ENCODE results near the gene NOD2.

The NOD2 gene

DNA sequence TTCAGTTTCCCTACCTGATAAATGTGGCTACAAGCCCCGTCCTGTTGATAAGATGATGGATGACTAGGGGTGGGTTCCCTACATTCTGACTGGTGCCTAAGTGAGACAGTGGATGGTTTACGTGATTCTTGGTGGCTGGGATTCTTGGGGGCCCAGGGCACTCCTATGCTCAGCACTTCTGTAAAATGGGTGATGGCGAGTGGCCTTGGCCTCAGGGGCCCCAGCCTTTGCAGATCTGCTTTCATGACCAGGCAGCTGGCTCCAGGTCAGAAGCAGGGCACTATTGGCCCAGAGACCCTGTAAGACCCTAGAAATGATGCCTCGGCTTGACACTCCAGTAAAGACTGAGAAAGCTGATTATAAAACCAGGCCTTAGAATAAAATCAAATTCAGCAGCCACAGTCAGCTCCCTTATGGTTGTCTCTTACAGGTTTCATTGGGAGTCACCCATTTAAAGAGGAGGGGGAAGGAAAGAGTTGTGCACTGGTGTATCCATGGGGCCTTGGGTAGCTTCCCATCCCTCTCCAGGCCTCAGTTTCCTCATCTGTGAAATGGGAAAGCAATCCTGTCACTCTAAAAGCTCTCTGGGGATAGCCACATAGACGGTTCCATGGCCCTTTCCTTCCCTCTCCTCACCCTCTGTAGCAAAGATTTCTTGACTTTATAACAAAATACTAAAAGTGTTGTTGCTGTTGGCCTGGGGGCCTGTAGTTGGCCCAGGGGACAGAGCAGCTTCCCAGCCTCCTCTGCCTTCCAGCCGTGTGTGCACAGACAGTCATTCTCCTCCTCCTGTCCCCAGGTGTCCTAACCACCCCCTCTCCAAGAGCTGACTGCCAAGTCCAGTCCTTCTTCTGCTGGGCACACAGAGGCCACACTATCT, 13.5 kb upstream of the NOD2 start:
- H3K9me3 ChIP-seq (ENCODE audit: control insufficient read depth, low read length): no peaks in the 10 kb centered on the region
- H3K4me3 ChIP-seq (ENCODE audit: insufficient read depth, low read depth, low read length, poor library complexity, severe bottlenecking): peak overlapping the region; percentile 83
- no peaks in the 10 kb centered on the region for H3K27me3 ChIP-seq (replicated peaks; ENCODE audit: control insufficient read depth, insufficient read depth, low read length, poor library complexity, severe bottlenecking)
- peaks cover 27% of the 10 kb centered on the region for H3K36me3 ChIP-seq (ENCODE audit: control insufficient read depth, insufficient read depth, low read length)
- H3K27ac ChIP-seq (ENCODE audit: insufficient read depth, low read length, poor library complexity, severe bottlenecking): peak overlapping the region; percentile 84
- DNase-seq: no peak
- peaks cover 56% of the 10 kb centered on the region for H3K4me1 ChIP-seq (ENCODE audit: control insufficient read depth, insufficient read depth, low read length, poor library complexity, severe bottlenecking)

DNA sequence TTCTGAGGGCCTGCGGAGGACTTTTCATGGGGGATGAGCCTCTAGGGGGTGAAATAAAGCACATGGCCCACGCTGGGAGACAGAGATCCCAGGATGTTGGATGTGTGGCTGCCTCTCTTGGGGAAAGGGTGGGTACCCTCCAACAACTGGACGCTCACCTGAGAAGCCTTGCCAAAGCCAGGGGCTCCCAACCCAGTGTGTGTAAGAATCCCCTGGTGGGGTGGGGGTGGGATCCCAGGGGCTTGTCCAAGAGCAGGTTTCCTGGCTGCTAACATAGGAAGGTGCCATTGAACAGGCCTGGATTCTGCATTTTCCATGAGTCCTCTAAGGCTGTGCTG, 12.9 kb upstream of the NOD2 start:
- Histone ChIP-seq H3K36me3 (ENCODE audit: control insufficient read depth, insufficient read depth, low read length) (peaks cover 21% of the 10 kb centered on the region), H3K4me1 (ENCODE audit: control insufficient read depth, insufficient read depth, low read length, poor library complexity, severe bottlenecking) (peaks cover 62% of the 10 kb centered on the region), H3K9me3 (ENCODE audit: control insufficient read depth, low read length) (no peaks in the 10 kb centered on the region), H3K4me3 (ENCODE audit: insufficient read depth, low read depth, low read length, poor library complexity, severe bottlenecking) (peak overlapping the region; percentile 83), H3K27me3 (replicated peaks; ENCODE audit: control insufficient read depth, insufficient read depth, low read length, poor library complexity, severe bottlenecking) (no peaks in the 10 kb centered on the region), H3K27ac (ENCODE audit: insufficient read depth, low read length, poor library complexity, severe bottlenecking) (peak overlapping the region; percentile 84)
- no peak for DNase-seq

DNA sequence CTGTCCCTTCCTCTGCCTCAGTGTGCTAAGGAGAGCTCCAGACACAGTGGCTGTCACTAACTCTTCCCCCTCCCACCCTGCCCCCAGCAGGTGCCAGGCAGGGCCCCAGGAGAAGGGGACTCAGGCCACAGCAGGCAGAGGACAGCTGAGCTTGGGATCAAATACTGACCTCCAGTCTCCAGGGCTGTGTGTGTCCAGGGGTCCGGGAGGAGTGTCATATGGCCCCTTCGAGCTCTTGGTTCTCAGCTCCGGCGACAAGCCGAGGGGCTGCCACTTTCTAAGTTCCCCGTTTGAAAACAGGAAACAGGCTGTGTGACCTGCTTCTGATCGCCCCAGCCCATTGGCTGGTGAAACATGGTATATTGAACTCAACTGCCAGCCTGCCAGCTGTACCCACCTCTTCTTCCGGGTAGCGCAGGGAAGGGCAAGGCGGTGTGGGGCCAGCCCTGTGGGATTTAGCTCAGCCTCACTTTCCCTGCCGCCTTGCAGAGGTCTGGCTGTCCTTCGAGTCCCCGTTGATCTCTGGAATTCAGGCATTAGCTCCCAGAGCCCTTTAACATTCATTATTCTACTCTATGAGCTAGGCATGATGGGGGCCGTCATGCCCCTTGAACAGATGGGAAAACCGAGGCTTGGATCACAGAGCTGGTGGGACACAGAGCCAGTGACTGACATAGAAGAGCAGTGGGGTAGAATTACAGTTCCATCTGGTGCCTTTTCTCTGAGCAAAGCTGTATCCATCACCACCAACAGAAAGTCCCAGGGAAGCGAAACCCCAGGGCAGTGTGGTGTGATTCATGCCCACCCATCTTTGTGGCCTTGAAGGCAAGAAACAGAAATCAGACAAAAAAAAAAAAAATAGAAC, 12.2 kb upstream of the NOD2 start, which contains the start of gene SNX20:
SNX20 (minus strand) TSS at position 292 of the 865 bp plus-strand sequence. CDS start 3,786 bp downstream, outside the sequence.
- Histone ChIP-seq H3K27ac (ENCODE audit: insufficient read depth, low read length, poor library complexity, severe bottlenecking) (peak within 1 kb of the TSS; percentile 84), H3K36me3 (ENCODE audit: control insufficient read depth, insufficient read depth, low read length) (peaks cover 14% of the 10 kb centered on the region), H3K27me3 (replicated peaks; ENCODE audit: control insufficient read depth, insufficient read depth, low read length, poor library complexity, severe bottlenecking) (no peaks in the 10 kb centered on the region), H3K4me1 (ENCODE audit: control insufficient read depth, insufficient read depth, low read length, poor library complexity, severe bottlenecking) (peaks cover 69% of the 10 kb centered on the region), H3K4me3 (ENCODE audit: insufficient read depth, low read depth, low read length, poor library complexity, severe bottlenecking) (peak within 1 kb of the TSS; percentile 83), H3K9me3 (ENCODE audit: control insufficient read depth, low read length) (no peaks in the 10 kb centered on the region)
- DNase-seq: peak; percentile 48 to 63 (median 56)

DNA sequence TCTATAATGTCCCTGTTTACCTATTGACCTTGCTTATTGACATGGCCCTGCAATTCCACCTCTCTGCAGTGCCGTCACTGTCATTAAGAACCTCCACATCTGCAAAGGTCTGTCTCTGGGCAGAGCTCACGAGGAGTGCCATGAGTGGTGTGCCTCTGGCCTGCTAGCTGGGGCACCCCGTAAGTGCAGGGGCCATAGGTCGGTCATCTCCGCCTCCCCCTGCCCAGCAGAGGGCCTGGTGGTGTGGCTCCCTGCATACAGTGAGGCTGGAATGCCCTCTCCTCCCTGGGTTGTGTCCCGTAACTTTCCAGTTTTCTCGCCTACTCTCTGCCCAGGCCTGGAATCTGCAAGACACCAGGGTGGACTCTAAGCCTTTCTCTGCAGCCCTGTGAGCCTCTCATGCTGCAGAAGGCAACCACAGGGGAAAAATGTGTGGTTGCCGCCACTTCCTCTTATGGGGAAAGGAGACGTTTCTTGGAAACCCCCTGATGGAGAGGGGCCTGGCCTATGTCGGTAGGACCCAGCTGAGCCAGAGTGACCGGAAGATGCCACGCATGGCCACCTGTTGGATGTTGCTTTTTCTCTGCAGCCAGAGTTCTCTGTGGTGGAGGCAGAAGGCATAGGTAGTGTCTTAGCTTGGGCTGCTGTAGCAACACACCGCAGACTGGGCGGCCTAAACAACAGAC, 9.6 kb upstream of the NOD2 start:
- peaks cover 60% of the 10 kb centered on the region for H3K4me1 ChIP-seq (ENCODE audit: control insufficient read depth, insufficient read depth, low read length, poor library complexity, severe bottlenecking)
- DNase-seq: peak; percentile 45 to 47 (median 46)
- no peaks in the 10 kb centered on the region for H3K27me3 ChIP-seq (replicated peaks; ENCODE audit: control insufficient read depth, insufficient read depth, low read length, poor library complexity, severe bottlenecking)
- peak overlapping the region; percentile 86 for H3K27ac ChIP-seq (ENCODE audit: insufficient read depth, low read length, poor library complexity, severe bottlenecking)
- no peaks in the 10 kb centered on the region for H3K9me3 ChIP-seq (ENCODE audit: control insufficient read depth, low read length)
- H3K4me3 ChIP-seq (ENCODE audit: insufficient read depth, low read depth, low read length, poor library complexity, severe bottlenecking): peak overlapping the region; percentile 16
- no peaks in the 10 kb centered on the region for H3K36me3 ChIP-seq (ENCODE audit: control insufficient read depth, insufficient read depth, low read length)

DNA sequence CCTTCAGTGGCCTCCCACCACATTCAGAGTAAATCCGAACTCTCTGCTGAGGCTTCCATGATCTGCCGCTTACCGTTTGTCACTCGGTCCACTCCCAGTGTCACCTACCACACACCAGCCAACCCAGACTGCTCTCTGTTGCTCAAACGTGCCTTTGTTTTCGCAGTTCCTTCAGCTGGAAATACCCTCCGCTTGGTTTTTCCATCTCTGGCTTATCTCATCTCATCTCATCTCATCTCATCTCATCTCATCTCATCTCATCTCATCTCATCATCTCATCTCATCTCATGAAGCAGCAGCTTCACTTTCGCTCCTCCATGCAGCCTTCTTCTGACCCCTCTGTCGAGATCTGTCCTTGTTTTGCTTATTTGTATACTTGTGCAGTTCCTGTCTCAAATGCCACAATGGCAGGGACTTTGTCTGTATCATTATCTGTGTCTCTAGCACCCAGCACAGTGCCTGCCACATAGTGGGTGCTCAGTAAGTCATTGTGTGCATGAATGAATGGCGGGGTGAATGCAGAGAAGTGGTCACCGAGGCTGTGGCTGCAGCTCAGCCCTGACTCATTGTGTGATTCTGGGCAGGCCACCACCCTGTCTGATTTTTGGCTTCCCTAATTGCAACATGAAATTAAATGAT, 8.5 kb upstream of the NOD2 start:
- no peaks in the 10 kb centered on the region for H3K9me3 ChIP-seq (ENCODE audit: control insufficient read depth, low read length)
- H3K4me3 ChIP-seq (ENCODE audit: insufficient read depth, low read depth, low read length, poor library complexity, severe bottlenecking): no peak overlapping the region
- H3K4me1 ChIP-seq (ENCODE audit: control insufficient read depth, insufficient read depth, low read length, poor library complexity, severe bottlenecking): peaks cover 49% of the 10 kb centered on the region
- no peaks in the 10 kb centered on the region for H3K27me3 ChIP-seq (replicated peaks; ENCODE audit: control insufficient read depth, insufficient read depth, low read length, poor library complexity, severe bottlenecking)
- peak in 1 of 3 donors; percentile 24 for DNase-seq
- H3K27ac ChIP-seq (ENCODE audit: insufficient read depth, low read length, poor library complexity, severe bottlenecking): peak overlapping the region; percentile 86
- no peaks in the 10 kb centered on the region for H3K36me3 ChIP-seq (ENCODE audit: control insufficient read depth, insufficient read depth, low read length)

DNA sequence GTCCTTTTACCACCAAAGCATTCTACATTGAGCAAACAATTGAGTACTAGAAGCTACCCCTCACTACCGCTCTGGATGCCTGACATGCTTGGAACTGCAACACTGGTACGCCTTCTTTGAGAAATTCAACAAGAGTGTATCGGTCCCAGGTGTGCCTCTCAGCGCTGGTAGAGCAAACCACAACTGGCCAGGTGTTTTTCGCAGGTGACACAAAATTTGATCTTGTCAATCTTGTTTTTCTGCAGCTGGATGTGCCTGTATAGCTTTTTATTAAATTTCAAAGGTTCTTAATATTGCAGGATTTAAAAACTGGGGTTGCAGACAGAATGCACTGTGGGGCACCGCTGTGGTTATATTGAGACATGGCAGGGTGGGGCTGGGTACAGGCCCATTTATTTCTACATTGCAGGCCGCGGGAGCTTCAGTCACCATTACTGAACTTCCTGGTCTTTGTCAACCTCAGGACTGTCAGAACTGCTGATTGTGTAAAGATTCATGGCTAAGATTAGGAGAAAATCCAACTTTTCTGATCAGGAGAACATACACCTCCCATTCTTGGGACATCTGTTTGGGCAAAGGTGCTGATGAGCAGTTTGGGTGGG, 7.8 kb upstream of the NOD2 start:
- H3K27me3 ChIP-seq (replicated peaks; ENCODE audit: control insufficient read depth, insufficient read depth, low read length, poor library complexity, severe bottlenecking): no peaks in the 10 kb centered on the region
- no peak for DNase-seq
- peak overlapping the region; percentile 1 for H3K4me3 ChIP-seq (ENCODE audit: insufficient read depth, low read depth, low read length, poor library complexity, severe bottlenecking)
- H3K36me3 ChIP-seq (ENCODE audit: control insufficient read depth, insufficient read depth, low read length): no peaks in the 10 kb centered on the region
- peak overlapping the region; percentile 86 for H3K27ac ChIP-seq (ENCODE audit: insufficient read depth, low read length, poor library complexity, severe bottlenecking)
- H3K4me1 ChIP-seq (ENCODE audit: control insufficient read depth, insufficient read depth, low read length, poor library complexity, severe bottlenecking): peaks cover 48% of the 10 kb centered on the region
- no peaks in the 10 kb centered on the region for H3K9me3 ChIP-seq (ENCODE audit: control insufficient read depth, low read length)

DNA sequence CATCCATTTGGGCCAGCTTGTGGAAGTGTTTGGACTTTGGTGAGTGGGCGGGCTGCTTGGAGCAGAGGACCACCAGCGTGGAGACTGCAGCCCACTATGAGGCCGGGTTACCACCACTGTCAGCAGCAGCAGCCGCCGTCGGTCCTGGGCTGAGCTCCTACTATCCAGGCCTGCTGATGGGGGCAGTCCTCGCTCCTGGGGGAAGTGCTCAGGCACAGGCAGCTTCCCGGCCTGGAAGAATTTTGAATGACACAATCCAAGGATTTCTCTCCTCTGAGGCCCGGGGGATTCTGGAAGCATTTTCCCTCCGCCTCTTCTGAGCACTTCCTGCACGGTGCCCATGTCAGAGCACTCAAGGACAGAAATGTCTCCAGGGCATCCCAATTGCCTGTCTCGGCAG, 5.3 kb upstream of the NOD2 start:
- H3K4me1 ChIP-seq (ENCODE audit: control insufficient read depth, insufficient read depth, low read length, poor library complexity, severe bottlenecking): peaks cover 34% of the 10 kb centered on the region
- H3K27ac ChIP-seq (ENCODE audit: insufficient read depth, low read length, poor library complexity, severe bottlenecking): no peak overlapping the region
- no peaks in the 10 kb centered on the region for H3K27me3 ChIP-seq (replicated peaks; ENCODE audit: control insufficient read depth, insufficient read depth, low read length, poor library complexity, severe bottlenecking)
- no peak overlapping the region for H3K4me3 ChIP-seq (ENCODE audit: insufficient read depth, low read depth, low read length, poor library complexity, severe bottlenecking)
- no peaks in the 10 kb centered on the region for H3K36me3 ChIP-seq (ENCODE audit: control insufficient read depth, insufficient read depth, low read length)
- DNase-seq: no peak
- no peaks in the 10 kb centered on the region for H3K9me3 ChIP-seq (ENCODE audit: control insufficient read depth, low read length)

DNA sequence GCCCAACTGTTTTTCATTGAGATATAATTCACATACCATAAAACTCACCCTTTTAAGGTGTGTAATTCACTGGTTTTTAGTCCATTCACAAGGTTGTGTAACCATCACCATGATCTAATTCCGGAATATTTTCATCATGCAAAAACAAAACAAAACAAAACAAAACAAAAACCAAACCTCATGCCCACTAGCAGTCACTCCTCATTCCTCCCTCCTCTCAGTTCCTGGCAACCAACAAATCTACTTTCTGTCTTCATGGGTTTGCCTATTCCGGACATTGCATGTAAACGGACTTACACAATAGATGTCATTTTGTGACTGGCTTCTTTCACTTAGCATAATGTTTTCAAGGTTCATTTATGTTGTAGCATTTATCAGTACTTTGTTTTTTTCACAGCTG, 4.5 kb upstream of the NOD2 start:
- no peak for DNase-seq
- H3K4me1 ChIP-seq (ENCODE audit: control insufficient read depth, insufficient read depth, low read length, poor library complexity, severe bottlenecking): peaks cover 30% of the 10 kb centered on the region

DNA sequence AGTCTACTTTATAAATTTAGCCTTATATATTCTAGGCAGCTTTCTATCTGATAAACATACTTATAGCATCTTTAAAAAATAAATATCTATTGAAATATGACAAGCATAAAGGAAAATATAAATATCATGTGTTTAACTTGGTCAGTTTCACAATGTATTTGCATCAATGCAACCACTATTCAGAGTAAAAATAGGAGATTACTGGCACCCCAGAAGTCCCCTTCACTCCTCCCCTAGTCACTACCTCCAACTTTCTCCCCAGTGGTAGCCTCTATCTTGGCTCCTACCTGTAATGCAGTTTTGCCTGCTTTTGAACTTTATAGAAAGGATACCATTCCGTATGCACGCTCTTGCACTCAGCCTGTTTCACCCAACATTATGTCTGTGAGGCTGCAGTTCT, 3.2 kb upstream of the NOD2 start:
- no peaks in the 10 kb centered on the region for H3K27me3 ChIP-seq (replicated peaks; ENCODE audit: control insufficient read depth, insufficient read depth, low read length, poor library complexity, severe bottlenecking)
- H3K27ac ChIP-seq (ENCODE audit: insufficient read depth, low read length, poor library complexity, severe bottlenecking): no peak overlapping the region
- H3K9me3 ChIP-seq (ENCODE audit: control insufficient read depth, low read length): no peaks in the 10 kb centered on the region
- no peaks in the 10 kb centered on the region for H3K36me3 ChIP-seq (ENCODE audit: control insufficient read depth, insufficient read depth, low read length)
- peaks cover 23% of the 10 kb centered on the region for H3K4me1 ChIP-seq (ENCODE audit: control insufficient read depth, insufficient read depth, low read length, poor library complexity, severe bottlenecking)
- no peak for DNase-seq
- no peak overlapping the region for H3K4me3 ChIP-seq (ENCODE audit: insufficient read depth, low read depth, low read length, poor library complexity, severe bottlenecking)

More for the DNA sequence above, 4.5 kb upstream of the NOD2 start:
- Histone ChIP-seq H3K27me3 (replicated peaks; ENCODE audit: control insufficient read depth, insufficient read depth, low read length, poor library complexity, severe bottlenecking) (no peaks in the 10 kb centered on the region), H3K9me3 (ENCODE audit: control insufficient read depth, low read length) (no peaks in the 10 kb centered on the region), H3K36me3 (ENCODE audit: control insufficient read depth, insufficient read depth, low read length) (no peaks in the 10 kb centered on the region), H3K27ac (ENCODE audit: insufficient read depth, low read length, poor library complexity, severe bottlenecking) (no peak overlapping the region), H3K4me3 (ENCODE audit: insufficient read depth, low read depth, low read length, poor library complexity, severe bottlenecking) (no peak overlapping the region)
